Thyroid gland (tissue), 4 donors: ENCODE results near the gene TICRR.

Experiments used
- CTCF ChIP-seq, 6 experiments: fragments of 200-600 bp in 3 of 6; fragments of 450-650 bp in 3 of 6; sonication (generic) in 3 of 6; IDR thresholded peaks; one replicate each; pipeline ENCODE4 v1.5.1; 2016 to 2019; ENCODE audit warnings: antibody characterized with exemption in 6 of 6, mild to moderate bottlenecking in 2 of 6, inconsistent platforms in 1 of 6, moderate library complexity in 1 of 6
- POLR2A ChIP-seq, 2 donors: fragments of 450-650 bp; IDR thresholded peaks; one replicate each; pipeline ENCODE4 v1.6.1; 2017; ENCODE audit warnings: antibody characterized with exemption in 2 of 2, mild to moderate bottlenecking in 2 of 2, moderate library complexity in 1 of 2

- TF ChIP-seq POLR2A (IDR thresholded peaks at IDR 0.05) (no peak), CTCF (IDR thresholded peaks at IDR 0.05) (no peak)
Measured at GRCh38 chr15:89586651-89587050, 11.4 kb downstream of the TICRR start.
